Ovary (tissue), 3 donors: ENCODE data around the gene BMPR1A.

ENCODE experiments used
- CTCF ChIP-seq, 3 donors: fragments of 450-650 bp in 2 of 3; fragments of 200-600 bp in 1 of 3; IDR thresholded peaks; one replicate each; pipeline versions ENCODE4 v1.5.1 to v1.8.0; 2016 to 2022; ENCODE audit warnings: antibody characterized with exemption in 3 of 3, mild to moderate bottlenecking in 1 of 3
- EP300 ChIP-seq: sonication (generic); formaldehyde crosslinking; IDR thresholded peaks from one replicate; pipeline ENCODE4 v1.6.1; 2017; ENCODE audit warnings: antibody characterized with exemption
- POLR2A ChIP-seq: fragments of 450-650 bp; IDR thresholded peaks from one replicate; pipeline ENCODE4 v1.6.1; 2017; ENCODE audit warnings: antibody characterized with exemption, mild to moderate bottlenecking, moderate library complexity
- donor health status: DM: no; HTN: no; CAD: no.

- TF ChIP-seq POLR2A (no peak), CTCF (IDR thresholded peaks at IDR 0.05) (no peak), EP300 (no peak)
These were observed 47.5 kb upstream of the BMPR1A start for GRCh38 chr10:86708783-86709380.
